H7 (cell line): Measurements from ENCODE around the gene COL6A3. TPM values are rescaled to one million over a fixed set of nuclear protein-coding genes. Genes with fewer than 3 reads are reported as not detected.

Source experiments
- DNase-seq: peaks from one replicate; pipeline ENCODE4 v3.0.0; 2012
- H3K27me3 ChIP-seq: 2 replicates; pipeline ENCODE4 v1.6.0; 2011; ENCODE audit warnings: mild to moderate bottlenecking, low read length; ENCODE audit not compliant: control insufficient read depth, insufficient read depth
- H3K36me3 ChIP-seq: replicated peaks from 2 replicates; pipeline ENCODE4 v1.5.1; 2011; ENCODE audit warnings: low read length; ENCODE audit not compliant: control insufficient read depth, insufficient read depth
- H3K4me3 ChIP-seq: 2 replicates; pipeline ENCODE4 v1.5.1; 2011; ENCODE audit warnings: low read depth, mild to moderate bottlenecking, control low read depth, low read length, moderate library complexity; ENCODE audit not compliant: insufficient read depth
- total RNA-seq: library from RNA; depleted of rRNA; stranded (reverse); fragments of >200 nt; shearing (Covaris generic); gene quantifications from 2 replicates; pipeline ENCODE4 v1.2.3, GENCODE V29; 2014

The COL6A3 gene
- total RNA-seq, 1 experiment from 2014 or later, result 5.1 TPM

GRCh38 chr2:237392186-237392585, 21.8 kb downstream of the COL6A3 start:
- Histone ChIP-seq H3K36me3 (no peaks in the 10 kb centered on the region), H3K4me3 (no peak overlapping the region), H3K27me3 (no peaks in the 10 kb centered on the region)
- no peak for DNase-seq

- no peak for DNase-seq
- Histone ChIP-seq H3K4me3 (no peak overlapping the region), H3K36me3 (no peaks in the 10 kb centered on the region), H3K27me3 (no peaks in the 10 kb centered on the region)
Observed at GRCh38 chr2:237391140-237391539, 22.8 kb downstream of the COL6A3 start.

DNA sequence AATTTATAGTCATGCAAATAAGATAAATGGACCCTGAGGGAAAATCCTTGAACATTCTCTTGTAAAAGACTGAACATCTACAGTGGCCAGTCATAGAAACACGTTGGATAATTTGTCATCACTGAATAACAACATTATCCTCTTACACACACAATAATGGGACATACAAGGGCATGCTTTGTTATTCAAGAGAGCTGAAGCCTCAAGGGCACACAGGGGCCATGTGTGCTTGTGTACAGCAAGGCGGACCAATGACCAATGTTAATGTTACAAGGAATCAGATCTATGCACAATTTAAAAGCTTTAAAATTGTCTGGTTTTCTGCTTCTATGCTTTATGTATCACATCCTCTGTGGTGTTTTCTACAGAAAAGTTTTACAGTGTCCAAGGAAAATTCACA, 23.7 kb downstream of the COL6A3 start:
- Histone ChIP-seq H3K27me3 (no peaks in the 10 kb centered on the region), H3K4me3 (no peak overlapping the region), H3K36me3 (no peaks in the 10 kb centered on the region)
- no peak for DNase-seq

DNA sequence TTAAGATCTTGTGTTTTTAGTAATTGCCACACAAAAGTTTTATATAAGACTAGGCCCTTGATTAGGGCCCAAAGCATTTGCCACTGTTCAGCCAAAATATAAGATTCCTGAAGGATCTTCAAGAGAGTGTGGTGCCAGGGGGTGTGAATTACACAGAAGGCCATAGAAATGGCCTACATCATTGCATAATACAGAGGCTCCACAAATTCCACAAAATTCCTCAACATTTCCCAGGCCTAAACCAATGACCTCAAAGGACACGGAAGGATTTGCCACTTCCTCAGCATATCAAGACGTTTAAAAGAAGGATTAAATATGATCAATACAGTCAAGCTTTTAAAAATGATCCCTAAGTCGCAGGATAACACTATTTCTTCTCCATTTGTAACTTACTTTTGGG, 24.1 kb downstream of the COL6A3 start:
- Histone ChIP-seq H3K4me3 (no peak overlapping the region), H3K36me3 (no peaks in the 10 kb centered on the region), H3K27me3 (no peaks in the 10 kb centered on the region)
- no peak for DNase-seq

DNA sequence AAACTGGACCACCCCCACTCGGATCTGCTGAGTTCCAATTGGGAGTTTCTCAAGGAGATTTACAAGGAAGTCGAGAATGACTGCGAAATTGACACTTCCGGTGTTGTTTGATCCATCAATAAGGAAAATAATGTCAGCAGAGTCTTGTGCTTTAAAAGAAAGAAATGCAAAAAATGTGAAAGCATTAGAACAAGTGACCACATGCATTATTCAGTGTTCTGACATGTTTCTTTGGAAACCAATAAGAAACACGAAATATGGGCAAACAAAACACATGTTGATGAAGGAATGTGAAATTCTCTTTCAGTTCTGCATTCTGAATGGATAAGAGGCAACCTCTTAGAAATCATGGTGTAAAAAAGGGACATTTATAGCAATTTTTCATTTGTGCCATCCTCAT, 25.9 kb downstream of the COL6A3 start:
- Histone ChIP-seq H3K4me3 (no peak overlapping the region), H3K36me3 (no peaks in the 10 kb centered on the region), H3K27me3 (no peaks in the 10 kb centered on the region)
- DNase-seq, result no peak

- H3K4me3 ChIP-seq, result no peak overlapping the region
Observed at GRCh38 chr2:237384672-237385020, 29.3 kb downstream of the COL6A3 start.

GRCh38 chr2:237383991-237384671, 29.8 kb downstream of the COL6A3 start:
- H3K27me3 ChIP-seq, result no peaks in the 10 kb centered on the region
- no peaks in the 10 kb centered on the region for H3K36me3 ChIP-seq
- H3K4me3 ChIP-seq, result no peak overlapping the region
- no peak for DNase-seq

More at GRCh38 chr2:237384672-237385020, 29.3 kb downstream of the COL6A3 start:
- Histone ChIP-seq H3K27me3 (no peaks in the 10 kb centered on the region), H3K36me3 (no peaks in the 10 kb centered on the region)
- no peak for DNase-seq

- Histone ChIP-seq H3K4me3 (no peak overlapping the region), H3K27me3 (no peaks in the 10 kb centered on the region), H3K36me3 (no peaks in the 10 kb centered on the region)
- DNase-seq, result no peak
Observed at GRCh38 chr2:237380768-237381167, 33.2 kb downstream of the COL6A3 start.

GRCh38 chr2:237379636-237380035, 34.3 kb downstream of the COL6A3 start:
- Histone ChIP-seq H3K36me3 (no peaks in the 10 kb centered on the region), H3K27me3 (no peaks in the 10 kb centered on the region), H3K4me3 (no peak overlapping the region)
- DNase-seq, result no peak

DNA sequence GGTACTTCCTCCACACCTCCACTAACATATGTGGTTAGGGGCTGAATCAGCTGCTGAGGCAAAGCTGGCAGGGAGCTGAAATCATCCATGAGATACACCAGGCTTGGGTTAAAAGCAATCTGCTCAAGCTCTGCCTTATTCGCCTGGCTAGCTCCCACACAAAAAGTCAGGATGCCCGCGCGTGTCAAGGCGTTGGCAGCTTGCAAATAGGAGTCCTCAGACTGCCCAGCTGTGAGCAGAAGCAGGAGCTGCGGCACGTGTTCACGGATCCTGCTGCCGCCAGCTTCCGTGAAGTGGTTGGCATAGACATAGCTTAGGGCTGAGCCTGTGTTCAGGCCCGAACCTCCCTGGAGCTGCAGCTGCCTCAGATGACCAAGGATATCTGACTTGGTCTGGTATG, 35.3 kb downstream of the COL6A3 start:
- Histone ChIP-seq H3K36me3 (no peaks in the 10 kb centered on the region), H3K27me3 (no peaks in the 10 kb centered on the region), H3K4me3 (no peak overlapping the region)
- DNase-seq, result no peak

DNA sequence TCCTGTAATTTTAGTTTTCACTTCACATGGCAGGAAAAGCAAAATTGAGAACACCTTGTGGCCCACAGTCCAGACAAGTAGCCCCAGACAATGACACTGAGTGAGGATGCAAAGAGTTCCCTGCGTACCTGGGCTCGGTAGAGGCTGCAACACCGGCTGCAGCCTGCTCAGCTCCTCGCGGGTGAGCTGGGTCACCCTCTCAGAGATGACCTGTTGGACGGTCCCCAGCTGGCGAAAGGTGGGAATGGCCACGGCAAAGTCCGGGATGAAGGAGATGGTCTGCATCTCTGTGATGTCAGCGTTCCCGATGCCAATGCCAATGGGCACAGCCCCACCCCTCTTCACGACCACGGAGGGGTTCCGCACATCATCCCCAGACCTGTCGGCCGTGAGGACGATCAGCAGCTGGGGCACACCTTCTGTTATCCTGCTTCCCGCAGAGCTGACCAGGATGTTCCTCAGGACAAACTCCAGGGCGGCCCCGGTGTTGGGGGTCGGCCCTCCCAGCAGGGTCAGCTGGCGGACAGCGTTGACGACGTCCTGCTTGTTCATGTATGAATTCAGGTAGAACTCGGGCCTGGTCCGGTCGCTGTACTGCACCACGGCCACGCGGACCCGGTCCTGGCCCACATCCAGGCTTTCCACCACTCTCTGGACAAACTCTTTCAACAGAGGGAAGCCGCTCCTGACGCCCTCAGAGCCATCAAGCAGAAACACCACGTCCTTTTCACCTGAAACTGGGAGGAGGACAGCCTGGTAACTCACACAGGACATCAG, 39.5 kb downstream of the COL6A3 start:
- no peak overlapping the region for H3K4me3 ChIP-seq
- no peak for DNase-seq
- no peaks in the 10 kb centered on the region for H3K36me3 ChIP-seq
- no peaks in the 10 kb centered on the region for H3K27me3 ChIP-seq

- Histone ChIP-seq H3K36me3 (no peaks in the 10 kb centered on the region), H3K27me3 (no peaks in the 10 kb centered on the region), H3K4me3 (no peak overlapping the region)
- DNase-seq, result no peak
Observed at GRCh38 chr2:237371856-237372255, 42.1 kb downstream of the COL6A3 start.

DNA sequence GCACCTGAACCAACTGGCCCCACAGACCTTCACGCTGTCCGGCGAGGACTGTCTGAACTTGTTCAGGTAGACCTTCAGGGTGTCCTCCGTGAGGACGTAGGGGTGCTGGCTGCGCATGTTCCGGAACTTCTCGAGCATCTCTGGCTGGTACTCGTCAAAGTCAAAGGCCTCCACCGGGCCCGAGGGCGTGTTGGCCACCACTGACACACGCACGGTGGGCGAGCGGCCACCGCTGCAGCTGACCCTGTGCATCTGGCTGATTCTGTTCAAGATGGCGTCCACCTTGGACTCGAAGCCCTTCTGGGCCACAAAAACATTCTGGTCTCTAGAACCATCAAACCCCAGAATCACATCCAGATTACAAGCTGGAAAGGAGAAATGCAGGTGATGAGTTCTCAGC, 48.3 kb downstream of the COL6A3 start:
- no peak for DNase-seq
- Histone ChIP-seq H3K36me3 (no peaks in the 10 kb centered on the region), H3K4me3 (no peak overlapping the region), H3K27me3 (no peaks in the 10 kb centered on the region)

DNA sequence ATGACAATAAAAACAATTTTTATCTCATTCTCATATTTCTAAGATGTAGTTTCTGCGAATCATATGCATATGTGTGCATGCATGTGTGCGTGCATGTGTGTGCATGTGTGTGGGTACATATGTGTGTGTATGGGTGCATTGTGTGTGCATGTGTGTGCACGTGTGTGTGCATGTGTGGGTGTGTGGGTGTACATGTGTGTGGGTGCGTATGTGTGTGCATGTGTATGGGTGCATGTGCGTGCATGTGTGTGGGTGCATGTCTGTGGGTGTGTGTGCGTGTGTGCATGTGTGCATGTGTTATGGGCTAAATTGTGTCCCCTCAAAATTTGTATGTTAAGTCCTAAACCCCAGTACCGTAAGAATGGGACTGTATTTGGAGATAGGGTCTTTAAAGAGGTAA, 49.3 kb downstream of the COL6A3 start:
- Histone ChIP-seq H3K36me3 (no peaks in the 10 kb centered on the region), H3K4me3 (no peak overlapping the region), H3K27me3 (no peaks in the 10 kb centered on the region)
- no peak for DNase-seq

GRCh38 chr2:237361194-237362004, 52.6 kb downstream of the COL6A3 start:
- H3K36me3 ChIP-seq, result no peaks in the 10 kb centered on the region; the same call in 1 of the 2 replicates
- H3K27me3 ChIP-seq, result no peaks in the 10 kb centered on the region
- H3K4me3 ChIP-seq, result no peak overlapping the region
- no peak for DNase-seq
